H7 (cell line): ENCODE results near the gene KDM1A. TPM values are rescaled to one million over a fixed set of nuclear protein-coding genes. Genes with fewer than 3 reads are reported as not detected.

Experiments
- DNase-seq: peaks from one replicate; pipeline ENCODE4 v3.0.0; 2012
- H3K27me3 ChIP-seq: 2 replicates; pipeline ENCODE4 v1.6.0; 2011; ENCODE audit warnings: mild to moderate bottlenecking, low read length; ENCODE audit not compliant: control insufficient read depth, insufficient read depth
- H3K36me3 ChIP-seq: replicated peaks from 2 replicates; pipeline ENCODE4 v1.5.1; 2011; ENCODE audit warnings: low read length; ENCODE audit not compliant: control insufficient read depth, insufficient read depth
- H3K4me3 ChIP-seq: 2 replicates; pipeline ENCODE4 v1.5.1; 2011; ENCODE audit warnings: low read depth, mild to moderate bottlenecking, control low read depth, low read length, moderate library complexity; ENCODE audit not compliant: insufficient read depth
- total RNA-seq: library from RNA; depleted of rRNA; stranded (reverse); fragments of >200 nt; shearing (Covaris generic); gene quantifications from 2 replicates; pipeline ENCODE4 v1.2.3, GENCODE V29; 2014

KDM1A gene
- total RNA-seq, 1 experiment from 2014 or later, result 468 TPM

DNA sequence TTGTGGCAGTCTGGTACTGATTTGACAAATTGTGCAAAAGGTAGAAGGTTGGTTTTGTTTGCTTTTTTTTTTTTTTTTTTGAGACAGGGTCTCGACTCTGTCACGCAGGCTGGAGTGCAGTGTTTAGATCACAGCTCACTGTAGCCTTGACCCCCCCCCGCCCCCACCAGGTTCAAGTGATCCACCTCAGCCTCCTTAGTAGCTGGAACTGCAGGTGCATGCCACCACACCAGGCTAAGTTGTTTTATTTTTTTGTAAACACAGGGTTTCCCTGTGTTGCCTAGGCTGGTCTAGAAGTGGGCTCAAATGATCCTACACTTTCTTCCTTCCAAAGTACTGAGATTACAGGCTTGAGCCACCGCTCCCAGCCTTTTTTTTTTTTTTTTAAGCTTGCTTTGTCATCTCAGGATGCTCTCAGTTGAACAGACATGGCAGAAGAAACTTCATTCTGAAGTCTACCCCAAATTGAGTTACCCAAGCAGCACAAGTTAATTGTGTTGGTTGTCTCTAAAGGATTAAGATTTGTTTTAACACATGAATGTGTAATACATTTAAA lies 8.2 kb downstream of the KDM1A start:
- no peaks in the 10 kb centered on the region for H3K36me3 ChIP-seq
- H3K27me3 ChIP-seq, result no peaks in the 10 kb centered on the region
- DNase-seq, result no peak
- H3K4me3 ChIP-seq, result no peak overlapping the region

DNA sequence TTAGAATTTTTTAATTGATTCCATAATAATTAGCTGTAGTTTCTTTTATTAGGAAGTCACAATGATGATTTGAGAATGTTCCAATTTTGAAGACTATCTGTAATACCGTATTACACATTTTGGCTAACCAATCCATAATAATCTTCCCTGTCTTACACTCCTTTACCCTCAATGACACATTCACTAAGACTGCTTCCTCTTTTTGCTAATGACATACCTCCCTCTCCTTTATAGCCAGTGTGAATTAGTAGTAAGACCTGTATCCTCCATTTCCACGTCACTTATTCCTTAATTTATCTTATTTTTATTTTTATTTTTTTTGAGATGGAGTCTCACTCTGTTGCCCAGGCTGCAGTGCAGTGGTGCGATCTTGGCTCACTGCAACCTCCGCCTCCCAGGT lies 10.1 kb downstream of the KDM1A start:
- H3K36me3 ChIP-seq, result no peaks in the 10 kb centered on the region
- no peak for DNase-seq
- H3K4me3 ChIP-seq, result no peak overlapping the region
- H3K27me3 ChIP-seq, result no peaks in the 10 kb centered on the region

DNA sequence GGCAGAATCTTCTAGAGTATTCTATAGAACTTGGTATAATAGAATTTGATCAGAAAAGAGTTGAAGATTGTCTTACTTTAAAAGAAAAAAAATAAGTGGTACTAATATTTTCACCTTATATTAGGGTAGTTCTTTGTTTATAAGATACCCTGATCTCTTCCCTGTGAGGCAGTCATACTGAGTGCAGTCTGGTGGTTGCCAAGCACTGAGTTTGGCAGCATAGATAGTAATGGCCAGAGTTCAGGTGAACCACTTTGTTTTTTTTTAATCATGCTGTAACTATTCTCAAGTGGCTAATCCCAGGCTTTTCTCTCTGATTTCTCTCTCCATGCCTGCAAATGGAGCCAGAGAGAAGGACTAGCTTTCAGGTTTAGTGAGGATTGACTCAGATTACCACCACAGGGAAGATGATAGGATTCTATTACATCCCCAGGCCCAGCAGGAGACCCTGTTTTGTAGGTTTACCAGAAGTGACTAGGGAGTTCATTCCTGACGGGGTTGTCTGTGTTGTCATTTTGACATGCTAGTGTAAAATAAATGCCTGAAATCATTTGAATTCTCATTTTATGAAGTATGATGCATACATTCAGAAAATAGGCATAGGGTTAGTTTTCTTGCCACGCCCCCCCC lies 16.7 kb downstream of the KDM1A start:
- no peaks in the 10 kb centered on the region for H3K27me3 ChIP-seq
- peak; percentile 35 for DNase-seq
- 0 out of 2 replicates have a peak, but pooled peaks cover 1% of the 10 kb centered on the region for H3K36me3 ChIP-seq
- no peak overlapping the region for H3K4me3 ChIP-seq

DNA sequence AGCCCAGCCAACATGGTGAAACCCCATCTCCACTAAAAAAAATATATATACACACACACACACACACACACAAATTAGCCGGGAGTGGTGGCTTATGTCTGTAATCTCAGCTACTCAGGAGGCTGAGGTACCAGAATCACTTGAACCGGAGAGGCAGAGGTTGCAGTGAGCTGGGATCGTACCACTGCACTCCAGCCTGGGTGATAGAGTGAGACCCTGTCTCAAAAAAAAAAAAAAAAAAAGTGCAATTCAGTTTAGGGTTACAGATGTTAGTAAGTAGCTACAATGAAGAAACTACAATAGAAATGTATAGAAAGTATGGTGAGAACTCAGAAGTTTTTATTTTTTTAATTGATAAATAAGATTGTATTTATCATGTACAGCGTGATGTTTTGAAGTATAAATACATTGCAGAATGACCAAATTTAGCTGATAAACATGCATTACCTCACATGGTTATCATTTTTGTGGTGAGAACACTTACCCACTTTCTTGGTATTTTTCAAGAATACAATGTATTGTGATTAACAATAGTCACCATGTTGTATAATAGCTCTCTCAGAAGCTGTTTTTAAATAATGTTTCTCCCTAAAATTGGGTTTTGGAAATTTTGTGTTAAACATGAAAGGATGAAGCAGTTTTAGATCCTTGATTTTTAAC lies 17.9 kb downstream of the KDM1A start:
- Histone ChIP-seq H3K4me3 (no peak overlapping the region), H3K36me3 (0 out of 2 replicates have a peak, but pooled peaks cover 1% of the 10 kb centered on the region), H3K27me3 (no peaks in the 10 kb centered on the region)
- DNase-seq, result no peak

DNA sequence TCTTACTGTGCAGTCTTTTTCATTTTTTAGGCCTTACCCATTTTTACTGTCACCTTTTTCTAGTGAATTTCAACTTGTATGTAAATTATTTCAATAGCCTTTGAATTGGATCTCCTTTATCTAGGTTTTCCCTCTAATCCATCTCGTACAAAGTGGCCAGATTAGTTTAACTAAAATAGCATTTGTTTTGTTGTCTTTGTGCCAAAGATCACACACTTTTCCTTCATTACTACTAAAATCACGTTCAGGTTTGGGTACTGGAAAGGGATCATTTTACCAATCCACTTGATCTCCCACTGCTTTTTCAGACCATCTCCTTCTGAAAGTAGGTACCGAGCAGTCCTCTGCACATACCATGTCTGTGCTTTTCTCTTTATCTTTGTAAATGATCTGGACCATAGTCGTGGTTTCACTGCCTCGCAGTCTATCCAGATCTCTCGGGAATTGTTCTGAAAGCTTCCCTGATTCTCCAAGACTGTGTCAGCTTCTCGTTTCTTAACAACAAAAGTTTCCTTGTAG lies 20.1 kb downstream of the KDM1A start:
- H3K4me3 ChIP-seq, result no peak overlapping the region
- no peak for DNase-seq
- no peaks in the 10 kb centered on the region for H3K27me3 ChIP-seq
- H3K36me3 ChIP-seq, result 0 out of 2 replicates have a peak, but pooled peaks cover 1% of the 10 kb centered on the region

DNA sequence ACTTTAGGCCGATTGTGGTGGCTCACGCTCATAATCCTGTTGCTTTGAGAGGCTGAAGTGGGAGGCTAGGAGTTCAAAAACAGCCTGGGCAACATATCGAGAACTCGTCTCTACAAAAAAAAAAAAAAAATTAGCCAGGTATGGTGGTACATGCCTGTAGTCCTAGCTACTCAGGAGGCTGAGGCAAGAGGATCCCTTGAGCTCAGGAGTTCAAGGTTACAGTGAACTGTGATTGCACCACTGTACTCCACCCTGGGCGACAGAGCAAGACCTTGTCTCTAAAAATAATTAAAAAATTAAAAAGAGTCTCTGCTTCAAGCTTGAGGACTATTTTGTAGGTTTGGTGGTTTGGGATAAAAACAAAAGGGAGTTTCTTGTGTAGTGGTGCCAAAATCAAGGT lies 21.2 kb downstream of the KDM1A start:
- DNase-seq, result no peak

DNA sequence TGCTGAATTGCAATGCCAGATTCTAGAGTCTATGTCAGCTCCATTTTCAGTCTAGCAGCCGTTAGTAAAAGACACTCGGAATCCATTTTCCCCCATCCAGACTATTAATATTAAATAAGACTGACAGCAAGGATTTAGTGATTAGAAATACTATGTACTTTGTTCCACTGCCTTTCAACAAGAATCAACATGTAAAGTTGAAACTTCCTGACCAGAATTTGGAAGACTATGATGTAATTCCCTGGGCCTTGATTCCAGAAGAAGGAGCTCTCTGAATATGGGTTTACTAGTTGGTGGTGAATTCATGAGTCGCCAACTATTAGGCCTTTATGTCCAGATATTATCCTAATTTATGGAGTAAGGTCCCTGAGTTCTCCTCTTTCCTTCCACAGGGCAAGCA lies 24.8 kb downstream of the KDM1A start:
- DNase-seq, result no peak
- 0 out of 2 replicates have a peak, but pooled peaks cover 1% of the 10 kb centered on the region for H3K36me3 ChIP-seq
- H3K4me3 ChIP-seq, result no peak overlapping the region
- no peaks in the 10 kb centered on the region for H3K27me3 ChIP-seq

More for the DNA sequence above, 21.2 kb downstream of the KDM1A start:
- H3K36me3 ChIP-seq, result 0 out of 2 replicates have a peak, but pooled peaks cover 1% of the 10 kb centered on the region
- H3K4me3 ChIP-seq, result no peak overlapping the region
- H3K27me3 ChIP-seq, result no peaks in the 10 kb centered on the region

DNA sequence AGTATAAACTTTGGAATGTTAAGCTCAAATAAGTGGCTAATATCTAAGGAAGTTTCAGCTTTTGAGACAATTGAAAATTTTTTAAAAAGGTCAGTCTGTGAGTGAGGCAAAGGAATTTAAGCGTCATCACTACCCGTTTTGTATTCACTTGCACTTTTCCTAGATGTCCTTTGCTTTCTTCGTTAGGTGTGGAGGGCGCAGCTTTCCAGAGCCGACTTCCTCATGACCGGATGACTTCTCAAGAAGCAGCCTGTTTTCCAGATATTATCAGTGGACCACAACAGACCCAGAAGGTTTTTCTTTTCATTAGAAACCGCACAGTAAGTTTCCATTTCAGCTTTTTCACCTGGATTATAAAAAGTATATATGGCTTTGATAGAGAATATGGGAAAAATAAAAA lies 30.9 kb downstream of the KDM1A start:
- H3K36me3 ChIP-seq, result peaks cover 10% of the 10 kb centered on the region
- no peak overlapping the region for H3K4me3 ChIP-seq
- no peak for DNase-seq
- no peaks in the 10 kb centered on the region for H3K27me3 ChIP-seq

DNA sequence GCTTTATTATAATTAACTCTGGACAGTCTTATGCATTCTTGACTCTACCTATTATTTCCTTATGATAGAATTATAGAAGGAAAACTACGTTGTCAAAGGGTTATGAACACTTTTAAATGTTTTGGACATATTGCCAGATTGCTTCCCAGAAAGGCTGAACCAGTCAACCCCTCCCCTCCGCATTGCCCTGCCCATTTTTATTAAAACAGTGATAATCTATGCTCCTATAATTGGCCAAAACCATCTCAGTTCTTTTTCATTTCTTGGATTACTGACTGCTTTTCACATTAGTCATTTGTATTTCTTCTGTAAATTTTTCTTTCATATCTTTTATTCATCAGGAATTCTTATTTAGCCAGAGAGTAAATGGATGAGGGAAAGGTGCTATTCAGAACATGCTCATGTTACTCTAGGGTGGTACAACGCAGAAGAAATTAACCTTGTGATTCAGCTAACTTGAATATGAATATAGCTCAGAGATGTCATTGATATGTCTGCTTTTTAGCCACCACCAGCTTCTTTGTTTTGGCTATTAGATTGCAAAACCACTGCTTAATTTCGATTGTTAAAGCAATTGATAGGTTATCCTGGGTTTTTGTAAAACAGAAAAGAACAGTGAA lies 32.1 kb downstream of the KDM1A start:
- H3K27me3 ChIP-seq, result no peaks in the 10 kb centered on the region
- H3K4me3 ChIP-seq, result no peak overlapping the region
- H3K36me3 ChIP-seq, result peaks cover 14% of the 10 kb centered on the region
- DNase-seq, result no peak

DNA sequence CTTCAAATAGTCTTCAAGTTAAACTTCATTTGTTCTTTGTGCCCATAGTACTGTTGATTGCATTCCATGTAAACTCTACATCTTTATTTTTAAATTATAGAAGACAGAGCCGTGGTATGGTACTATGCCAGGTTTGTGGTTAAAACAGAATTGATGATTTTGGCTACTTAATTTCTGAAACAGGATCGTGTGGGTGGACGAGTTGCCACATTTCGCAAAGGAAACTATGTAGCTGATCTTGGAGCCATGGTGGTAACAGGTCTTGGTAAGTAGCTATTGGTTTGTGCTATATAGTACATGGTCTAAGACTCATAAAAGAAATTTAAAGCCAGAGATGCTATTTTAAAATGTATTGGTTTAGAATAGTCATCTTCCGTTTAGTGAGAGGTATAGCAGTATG lies 38.0 kb downstream of the KDM1A start:
- H3K36me3 ChIP-seq, result peaks cover 38% of the 10 kb centered on the region

DNA sequence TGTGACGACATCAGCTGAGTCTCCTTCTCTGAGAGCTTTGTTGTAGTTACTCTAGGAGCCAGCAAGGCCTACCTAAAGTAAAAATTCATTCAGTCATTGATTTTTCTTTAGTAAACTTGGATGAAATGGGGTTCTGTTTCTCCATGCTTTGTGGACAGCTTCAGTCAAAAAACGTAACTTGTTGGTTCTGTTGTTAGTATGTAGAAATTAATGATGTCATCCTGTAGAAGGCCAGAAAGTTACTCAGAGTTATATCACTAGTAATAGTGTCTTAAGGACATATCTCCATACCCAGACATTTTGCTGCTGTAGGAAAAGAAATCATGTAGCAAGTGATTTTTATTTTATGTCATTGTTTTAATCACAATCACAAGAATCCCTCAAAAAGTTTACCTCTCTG lies 43.0 kb downstream of the KDM1A start:
- no peak overlapping the region for H3K4me3 ChIP-seq
- no peaks in the 10 kb centered on the region for H3K27me3 ChIP-seq
- DNase-seq, result no peak
- peaks cover 39% of the 10 kb centered on the region for H3K36me3 ChIP-seq

More for the DNA sequence above, 38.0 kb downstream of the KDM1A start:
- Histone ChIP-seq H3K27me3 (no peaks in the 10 kb centered on the region), H3K4me3 (no peak overlapping the region)
- DNase-seq, result no peak

DNA sequence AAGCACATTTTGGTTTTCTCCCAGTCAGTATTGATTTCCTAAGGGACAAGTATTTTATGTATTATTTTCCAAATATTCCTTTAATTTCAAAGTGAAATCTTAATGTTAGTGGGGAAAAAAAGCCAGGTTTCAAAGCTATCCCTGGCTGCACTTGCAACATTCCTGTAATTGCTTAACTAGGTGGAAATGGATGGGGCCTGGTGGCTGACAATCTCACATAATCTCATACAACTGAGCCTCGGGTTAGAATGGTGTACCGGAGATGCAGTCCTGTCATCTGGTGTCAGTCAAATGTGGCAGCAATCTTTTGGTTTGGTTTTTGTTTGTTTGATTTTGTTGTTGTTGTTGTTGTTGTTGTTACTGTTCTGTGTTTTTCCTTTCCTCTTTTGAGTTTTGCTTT lies 46.1 kb downstream of the KDM1A start:
- Histone ChIP-seq H3K36me3 (peaks cover 44% of the 10 kb centered on the region), H3K4me3 (no peak overlapping the region), H3K27me3 (no peaks in the 10 kb centered on the region)
- DNase-seq, result no peak

DNA sequence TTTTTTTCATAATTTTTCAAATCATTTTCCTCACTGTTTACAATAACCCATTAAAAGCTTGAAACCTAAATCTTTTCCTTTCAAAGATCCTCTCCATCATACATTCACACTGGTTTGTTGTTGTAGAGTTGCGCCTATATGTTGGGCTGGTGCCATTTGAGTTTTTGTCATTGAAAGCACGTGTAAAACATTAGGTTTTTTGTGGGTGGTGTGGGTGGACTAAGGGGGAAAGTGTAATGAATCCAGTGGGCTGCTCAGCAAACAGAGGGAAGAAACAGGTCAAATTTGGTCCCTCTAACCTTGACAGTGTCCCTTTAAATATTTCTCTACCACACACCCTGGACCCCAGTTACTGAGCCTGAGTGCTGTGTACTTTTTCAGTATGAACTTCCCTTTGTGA lies 46.8 kb downstream of the KDM1A start:
- DNase-seq, result no peak
- no peak overlapping the region for H3K4me3 ChIP-seq
- H3K36me3 ChIP-seq, result peaks cover 41% of the 10 kb centered on the region
- no peaks in the 10 kb centered on the region for H3K27me3 ChIP-seq

DNA sequence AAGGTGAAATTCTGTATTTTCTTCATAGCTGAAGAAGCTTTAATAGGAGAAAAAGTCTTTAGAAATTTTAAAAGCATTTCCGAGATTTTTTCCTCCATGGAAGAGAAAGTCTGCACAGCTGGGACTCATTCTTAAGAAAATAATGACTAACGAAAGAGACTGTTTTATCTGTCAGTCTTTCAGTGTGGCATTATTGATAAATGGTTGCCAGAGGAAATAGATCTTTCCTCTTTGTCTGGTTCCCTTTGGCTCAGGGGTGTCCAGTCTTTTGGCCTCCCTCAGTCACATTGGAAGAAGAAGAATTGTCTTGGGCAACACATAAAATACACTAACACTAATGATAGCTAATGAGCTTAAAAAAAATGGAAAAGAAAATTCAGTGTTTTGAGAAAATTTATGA lies 49.9 kb downstream of the KDM1A start:
- no peak for DNase-seq
- no peaks in the 10 kb centered on the region for H3K27me3 ChIP-seq
- H3K36me3 ChIP-seq, result peaks cover 52% of the 10 kb centered on the region
- no peak overlapping the region for H3K4me3 ChIP-seq

DNA sequence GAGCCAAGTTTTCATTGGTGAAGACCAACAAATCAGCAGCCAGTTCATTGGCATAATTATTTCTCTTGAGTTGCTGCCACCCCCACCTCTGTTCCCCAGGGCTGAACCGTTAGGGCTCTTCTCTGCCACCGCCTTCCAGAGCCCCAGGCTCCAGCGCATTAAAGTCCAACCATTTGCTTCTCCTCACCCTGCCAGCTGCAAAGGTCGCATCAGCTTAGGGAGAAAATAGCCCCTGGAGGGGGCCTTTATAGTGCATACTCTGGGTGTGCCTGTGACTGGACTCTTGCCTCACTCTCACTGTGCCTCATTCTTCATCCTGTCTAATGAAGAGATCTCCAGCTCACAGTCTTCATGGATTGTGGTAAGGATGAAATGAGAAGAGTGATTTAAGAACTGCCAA lies 50.4 kb downstream of the KDM1A start:
- H3K36me3 ChIP-seq, result peaks cover 52% of the 10 kb centered on the region
- H3K4me3 ChIP-seq, result no peak overlapping the region
- DNase-seq, result no peak
- no peaks in the 10 kb centered on the region for H3K27me3 ChIP-seq
